GM06990 (cell line): Measurements from ENCODE around the gene ERRFI1.

ENCODE experiments used
- DNase-seq: peaks from one replicate; pipeline ENCODE4 v3.0.0-alpha.2; 2011; ENCODE audit not compliant: insufficient read length; ENCODE audit errors: extremely low read depth
- H3K27me3 ChIP-seq: replicated peaks from 2 replicates; pipeline ENCODE4 v1.6.0; 2011; ENCODE audit warnings: low read length; ENCODE audit not compliant: control insufficient read depth, insufficient read depth
- H3K36me3 ChIP-seq: 2 replicates; pipeline ENCODE4 v1.5.1; 2011; ENCODE audit warnings: low read length; ENCODE audit not compliant: control insufficient read depth, insufficient read depth
- H3K4me3 ChIP-seq: replicated peaks from 2 replicates; pipeline ENCODE4 v1.5.1; 2011; ENCODE audit warnings: low read depth, mild to moderate bottlenecking, control low read depth, low read length
- CTCF ChIP-seq: IDR thresholded peaks from 2 replicates; pipeline ENCODE4 v1.5.1; 2011; ENCODE audit warnings: low read length, control low read depth, mild to moderate bottlenecking, inconsistent platforms; ENCODE audit not compliant: insufficient read depth, poor library complexity, severe bottlenecking

ERRFI1 gene

GRCh38 chr1:8011923-8012858 is 13.9 kb downstream of the ERRFI1 start:
- TF ChIP-seq CTCF = no peak
- H3K36me3 ChIP-seq = no peaks in the 10 kb centered on the region
- no peaks in the 10 kb centered on the region for H3K27me3 ChIP-seq
- no peak overlapping the region for H3K4me3 ChIP-seq
- DNase-seq = no peak

GRCh38 chr1:8011016-8011415 is 15.1 kb downstream of the ERRFI1 start:
- no peak for TF ChIP-seq CTCF
- Histone ChIP-seq H3K4me3 (no peak overlapping the region), H3K36me3 (no peaks in the 10 kb centered on the region), H3K27me3 (no peaks in the 10 kb centered on the region)
- DNase-seq = no peak

- TF ChIP-seq CTCF = no peak
- no peak for DNase-seq
- Histone ChIP-seq H3K36me3 (no peaks in the 10 kb centered on the region), H3K4me3 (no peak overlapping the region), H3K27me3 (no peaks in the 10 kb centered on the region)
Measured at GRCh38 chr1:8010080-8010664, 15.9 kb downstream of the ERRFI1 start.

GRCh38 chr1:8009043-8010002 is 16.8 kb downstream of the ERRFI1 start:
- no peak for DNase-seq
- Histone ChIP-seq H3K27me3 (no peaks in the 10 kb centered on the region), H3K4me3 (no peak overlapping the region), H3K36me3 (no peaks in the 10 kb centered on the region)
- TF ChIP-seq CTCF = no peak

GRCh38 chr1:8006037-8006963 is 19.8 kb downstream of the ERRFI1 start:
- no peak for TF ChIP-seq CTCF
- Histone ChIP-seq H3K27me3 (no peaks in the 10 kb centered on the region), H3K4me3 (no peak overlapping the region), H3K36me3 (peaks cover 1% of the 10 kb centered on the region; the same call in 1 of the 2 replicates)
- DNase-seq = no peak
